MV-4-11 (cell line): ENCODE data around the gene KCNIP1.
A peak's percentile ranks its signal among the peaks of the same experiment; 100 is the strongest.

Experiments
- DNase-seq: peaks from one replicate; lab custom pipeline; 2025; lab: John Stamatoyannopoulos, UW

KCNIP1 gene

DNA sequence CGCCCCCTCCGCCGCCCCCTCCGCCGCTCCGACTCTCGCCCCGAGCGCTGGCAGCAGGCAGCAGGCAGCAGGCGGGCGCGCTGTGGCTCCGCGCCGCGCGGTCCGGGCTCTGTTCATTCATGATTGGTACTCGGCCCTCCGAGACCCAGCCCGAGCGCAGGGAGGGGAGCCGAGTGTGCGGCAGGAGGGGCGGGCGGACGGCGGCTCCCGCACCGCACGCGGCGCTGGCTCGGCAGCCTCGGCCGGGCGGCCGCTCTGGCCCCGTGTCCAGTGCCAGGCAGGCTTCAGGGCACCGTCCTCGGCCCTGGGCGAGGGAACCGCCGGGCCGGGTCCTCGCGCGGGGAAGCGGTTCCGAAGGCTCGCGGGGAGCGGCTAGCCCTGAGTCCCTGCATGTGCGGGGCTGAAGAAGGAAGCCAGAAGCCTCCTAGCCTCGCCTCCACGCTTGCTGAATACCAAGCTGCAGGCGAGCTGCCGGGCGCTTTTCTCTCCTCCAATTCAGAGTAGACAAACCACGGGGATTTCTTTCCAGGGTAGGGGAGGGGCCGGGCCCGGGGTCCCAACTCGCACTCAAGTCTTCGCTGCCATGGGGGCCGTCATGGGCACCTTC, at the start of gene KCNIP1:
Gene KCNIP1, plus strand, starts transcription at position 31 of the 607 bp plus-strand sequence.
- DNase-seq, result no peak

GRCh38 chr5:170463426-170463825, 40.4 kb upstream of the KCNIP1 start:
- no peak for DNase-seq

DNA sequence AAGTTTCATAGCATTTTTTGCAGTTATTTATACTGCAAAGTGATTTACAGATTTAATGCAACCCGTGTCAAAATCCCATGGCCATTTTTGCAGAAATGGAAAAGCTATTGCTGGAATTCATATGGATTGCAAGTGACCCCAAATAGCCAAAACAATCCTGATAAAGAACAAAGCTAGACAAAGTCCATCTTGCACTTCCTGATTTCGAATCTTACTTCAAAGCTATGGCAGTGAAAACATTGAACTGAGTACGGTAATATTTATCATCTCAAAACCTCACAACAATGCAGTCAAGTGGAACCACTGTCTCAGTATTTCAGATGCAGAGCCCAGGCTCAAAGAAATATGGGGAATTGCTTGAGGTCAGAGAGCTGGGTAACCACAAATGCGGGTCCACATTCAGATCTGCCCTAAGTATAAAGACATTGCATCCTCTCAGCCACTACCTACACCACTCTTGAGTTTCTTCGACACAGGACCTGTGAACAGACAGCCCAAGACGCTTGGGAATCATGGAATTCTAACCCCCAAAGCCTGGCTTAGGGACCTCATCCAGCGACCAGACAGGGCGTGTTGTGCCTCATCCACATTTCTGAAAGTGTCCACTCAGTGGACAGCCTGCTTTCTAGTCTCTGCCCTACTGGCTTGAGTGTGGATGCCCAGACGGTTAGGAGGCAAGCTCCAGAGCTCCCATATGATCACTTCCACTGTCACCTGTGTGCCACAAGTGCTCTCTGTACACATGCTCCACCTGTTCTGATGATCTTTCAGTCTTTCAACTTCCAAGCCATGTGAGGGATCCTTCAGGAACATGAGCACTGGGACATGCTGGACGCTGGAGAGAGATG, 39.3 kb upstream of the KCNIP1 start:
- no peak for DNase-seq

DNA sequence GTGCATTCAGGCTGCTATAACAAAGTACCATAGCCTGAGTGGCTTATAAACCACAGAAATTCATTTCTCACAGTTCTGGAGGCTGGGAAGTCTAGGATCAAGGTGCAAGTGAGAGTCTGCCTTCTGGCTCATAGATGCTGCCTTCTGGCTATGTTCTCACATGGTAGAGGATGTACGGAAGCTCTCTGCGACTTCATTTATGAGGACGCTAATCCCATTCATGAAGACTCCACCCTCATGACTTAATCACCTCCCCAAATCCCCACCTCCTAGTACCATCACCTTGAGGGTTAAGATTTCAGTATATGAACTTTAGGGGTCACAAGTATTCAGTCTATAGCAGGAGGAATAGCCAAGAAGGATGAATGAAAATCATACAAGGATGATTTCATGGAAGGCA, 37.3 kb upstream of the KCNIP1 start:
- no peak for DNase-seq

GRCh38 chr5:170466988-170467707, 36.7 kb upstream of the KCNIP1 start:
- peak; percentile 87 for DNase-seq

DNA sequence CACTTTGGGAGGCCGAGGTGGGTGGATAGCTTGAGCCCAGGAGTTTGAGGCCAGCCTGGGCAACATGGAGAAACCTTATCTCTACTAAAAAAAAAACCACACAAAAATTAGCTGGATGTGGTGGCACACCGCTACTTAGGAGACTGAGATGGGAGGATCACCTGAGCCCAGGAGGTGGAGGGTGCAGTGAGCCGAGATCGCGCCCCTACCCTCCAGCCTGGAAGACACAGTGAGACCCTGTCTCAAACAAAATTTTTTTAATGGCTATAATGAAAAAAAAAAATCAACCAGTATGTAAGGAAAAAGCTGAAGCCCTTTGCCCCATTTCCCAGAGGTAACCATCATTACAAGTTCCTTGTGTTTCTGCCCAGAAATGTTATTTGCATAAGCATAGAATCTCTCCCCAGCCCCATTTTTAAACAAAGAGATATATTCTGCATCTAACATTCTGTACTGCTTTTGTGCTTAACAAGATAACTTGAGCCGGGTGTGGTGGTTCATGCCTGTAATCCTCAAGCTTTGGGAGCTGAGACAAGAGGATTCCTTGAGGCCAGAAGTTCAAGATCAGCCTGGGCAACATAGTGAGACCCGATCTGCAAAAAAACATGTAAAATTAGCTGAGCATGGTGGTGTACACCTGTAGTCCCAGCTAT, 35.1 kb upstream of the KCNIP1 start:
- DNase-seq, result no peak

DNA sequence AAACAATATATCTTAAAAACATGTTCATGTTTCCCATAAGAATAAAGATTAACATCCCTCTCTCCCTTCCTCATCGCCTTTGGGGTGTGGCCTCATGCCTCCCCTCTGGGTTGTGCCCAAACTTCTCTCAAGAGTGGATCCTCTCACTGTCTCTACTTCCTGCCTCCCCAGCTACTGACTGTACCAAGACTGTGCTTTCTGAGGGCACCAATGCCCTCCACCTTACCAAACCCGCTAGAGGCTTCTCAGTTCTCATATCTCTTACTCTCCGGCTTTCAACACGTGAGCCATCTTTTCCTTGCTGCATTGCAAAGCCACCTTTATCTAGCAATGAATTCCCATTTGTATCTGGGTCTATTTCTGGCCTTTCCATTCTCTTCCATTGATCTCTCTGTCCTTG, 34.4 kb upstream of the KCNIP1 start:
- DNase-seq, result no peak

GRCh38 chr5:170470275-170470674, 33.5 kb upstream of the KCNIP1 start:
- DNase-seq, result no peak

DNA sequence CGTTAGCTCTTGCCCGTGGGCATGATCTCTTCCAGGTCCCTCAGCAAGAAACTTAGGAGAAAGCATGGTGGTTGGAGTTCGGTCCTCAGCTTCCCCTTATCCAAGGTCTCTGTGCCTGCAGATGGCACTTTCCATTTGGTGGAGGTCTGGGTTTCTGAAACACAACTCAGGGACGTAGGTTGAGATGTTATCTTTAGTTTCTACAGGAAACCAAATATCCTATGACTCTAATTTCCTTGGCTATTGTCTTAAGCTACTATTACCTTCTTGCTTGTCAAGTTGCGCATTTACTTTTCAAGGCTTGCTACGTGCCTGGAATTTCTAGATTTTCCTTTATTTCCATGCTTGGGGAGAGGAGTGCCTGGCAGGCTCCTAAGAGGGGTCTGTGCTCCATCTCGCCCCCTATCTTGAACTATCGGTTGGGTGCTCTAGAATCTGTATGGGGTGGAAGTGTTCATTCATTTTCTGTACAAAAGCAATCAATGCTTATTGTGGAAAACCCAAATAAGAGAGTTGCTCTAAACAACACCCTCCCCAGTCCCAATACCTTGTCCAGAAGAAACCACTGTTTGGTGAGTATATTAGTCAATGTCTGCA, 32.9 kb upstream of the KCNIP1 start:
- DNase-seq, result no peak

GRCh38 chr5:170471551-170472178, 32.2 kb upstream of the KCNIP1 start:
- peak; percentile 54 for DNase-seq

DNA sequence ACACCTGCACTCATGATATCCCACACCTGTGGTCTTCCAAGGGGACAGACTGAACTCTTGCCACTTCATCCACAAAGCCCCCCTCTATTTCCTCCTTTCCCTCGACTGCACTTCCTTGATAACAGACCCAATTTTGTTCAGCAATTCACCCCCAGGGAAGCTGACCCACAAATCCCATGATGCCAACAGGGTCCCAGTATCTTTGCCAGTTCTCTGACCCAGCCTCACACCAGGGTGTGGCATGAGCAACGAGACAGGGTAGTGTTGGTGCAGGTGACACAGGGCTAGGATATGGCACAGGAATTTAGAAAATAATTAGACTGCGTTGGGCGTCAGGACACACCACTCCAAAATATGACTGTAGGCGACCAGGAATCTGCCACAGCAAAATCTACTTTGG, 30.2 kb upstream of the KCNIP1 start:
- DNase-seq, result no peak

DNA sequence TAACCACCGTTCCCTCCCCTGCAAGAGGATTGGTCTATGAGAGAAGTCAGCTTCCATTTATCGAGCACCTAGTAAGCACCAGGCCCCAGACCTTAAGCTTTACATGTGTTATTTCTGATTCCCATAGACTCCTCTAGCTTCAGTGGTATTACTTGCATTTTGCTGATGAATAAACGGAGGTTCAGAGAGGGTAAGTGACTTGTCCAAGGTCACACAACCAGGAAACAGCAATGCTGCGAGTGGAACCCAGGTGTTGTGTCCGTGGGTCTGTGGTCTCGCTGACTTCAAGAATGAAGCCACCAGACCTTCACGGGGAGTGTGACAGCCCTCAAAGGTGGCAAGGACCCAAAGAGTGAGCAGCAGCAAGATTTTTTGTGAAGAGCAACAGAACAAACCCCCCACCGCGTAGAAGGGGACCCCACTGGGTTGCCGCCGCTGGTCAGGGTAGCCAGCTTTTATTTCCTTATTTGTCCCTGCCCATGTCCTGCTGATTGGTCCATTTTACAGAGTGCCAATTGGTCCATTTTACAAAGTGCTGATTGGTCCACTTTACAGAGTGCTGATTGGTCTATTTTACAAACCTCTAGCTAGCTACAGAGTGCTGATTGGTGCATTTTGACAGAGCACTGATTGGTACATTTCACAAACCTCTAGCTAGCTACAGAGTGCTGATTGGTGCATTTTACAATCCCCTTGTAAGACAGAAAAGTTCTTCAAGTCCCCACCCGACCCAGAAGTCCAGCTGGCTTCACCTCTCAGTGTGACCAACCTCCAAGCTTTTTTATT, 29.1 kb upstream of the KCNIP1 start:
- peak; percentile 27 for DNase-seq

DNA sequence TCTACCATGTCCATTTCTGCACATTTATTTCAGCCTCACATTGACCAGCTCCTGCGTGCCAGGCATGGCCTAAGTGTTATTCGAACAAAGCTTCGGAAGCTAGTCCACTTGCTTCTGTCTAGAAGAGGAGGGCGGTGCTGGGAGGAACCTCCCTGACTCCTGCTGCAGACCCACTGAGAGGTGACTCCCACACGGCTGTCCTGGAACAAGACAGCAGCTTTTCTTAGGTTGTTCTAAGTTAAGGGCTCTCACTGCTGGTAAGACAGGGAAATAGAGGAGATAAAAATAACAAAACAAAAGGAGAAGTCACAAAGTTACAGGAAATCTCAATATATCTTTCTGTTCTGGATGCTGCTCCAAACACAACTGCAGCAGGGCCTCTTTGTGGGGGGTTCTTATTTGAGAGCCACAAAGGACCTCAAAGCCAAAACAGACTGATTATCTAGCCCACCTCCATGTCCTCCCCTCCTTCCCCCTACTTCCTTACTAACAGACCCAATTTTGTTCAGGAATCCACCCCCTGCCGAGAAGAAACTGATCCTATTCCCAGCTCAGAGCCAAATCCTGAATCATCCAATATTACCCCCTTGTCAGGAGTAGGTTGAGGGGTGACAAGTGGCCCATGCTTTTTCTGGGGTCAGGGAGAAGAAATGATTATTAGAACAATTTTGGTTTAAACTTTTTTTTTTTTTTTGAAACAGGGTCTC, 28.4 kb upstream of the KCNIP1 start:
- peak; percentile 87 for DNase-seq

DNA sequence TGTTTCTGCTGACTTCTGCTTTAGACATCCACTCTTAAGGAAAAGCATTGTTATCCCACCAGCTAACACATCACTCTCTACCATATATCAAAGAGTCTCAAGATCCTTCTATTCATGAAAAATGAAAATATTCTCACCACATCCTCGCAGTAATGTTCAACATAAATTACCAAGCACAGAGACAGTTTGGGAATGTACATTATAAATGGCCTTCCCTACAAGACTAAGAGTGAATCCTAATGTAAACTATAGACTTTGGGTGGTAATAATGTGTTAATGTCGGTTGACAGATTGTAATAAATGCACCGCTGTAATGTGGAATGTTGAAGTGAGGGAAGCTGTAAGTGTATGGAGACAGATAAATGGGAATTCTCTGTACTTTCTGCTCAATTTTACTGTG, 27.1 kb upstream of the KCNIP1 start:
- no peak for DNase-seq

GRCh38 chr5:170477906-170478305, 25.9 kb upstream of the KCNIP1 start:
- DNase-seq, result no peak

DNA sequence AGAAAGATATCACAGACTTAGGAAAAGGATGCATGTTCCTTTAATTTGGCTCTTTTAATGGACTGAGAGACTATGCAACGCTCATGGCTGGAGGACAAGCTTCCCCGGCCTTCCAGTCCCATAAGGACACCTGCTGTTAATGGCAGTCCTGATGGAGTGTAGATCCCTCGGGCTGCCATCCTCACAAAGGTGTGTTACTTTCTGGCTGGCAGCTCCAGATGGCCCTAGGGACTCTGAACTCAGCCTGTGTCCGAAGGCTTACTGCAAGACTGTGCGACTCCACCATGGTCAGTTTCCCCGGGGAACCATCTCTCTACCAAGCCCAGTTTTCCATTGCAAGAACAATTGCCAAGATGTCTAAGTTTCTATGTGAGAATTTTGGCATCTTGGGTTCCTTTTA, 25.5 kb upstream of the KCNIP1 start:
- DNase-seq, result no peak

DNA sequence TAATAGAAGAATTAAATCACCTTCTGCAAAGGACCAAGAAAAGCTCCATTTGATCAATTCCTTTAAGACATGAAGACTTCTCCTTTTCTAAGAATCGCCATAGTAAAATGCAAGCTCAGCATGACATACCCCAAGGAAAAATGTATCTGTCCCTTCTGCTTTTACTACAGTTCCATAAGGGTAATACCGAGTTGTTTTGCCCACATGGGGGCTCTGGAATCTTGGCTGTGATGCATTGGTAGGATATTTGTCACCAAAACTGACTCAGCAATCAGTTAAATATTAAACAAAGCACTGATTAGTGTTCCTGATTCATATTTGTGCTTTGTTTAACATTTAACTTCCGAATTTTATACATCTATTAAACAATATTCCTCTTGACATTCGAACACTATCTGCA, 24.3 kb upstream of the KCNIP1 start:
- peak; percentile 11 for DNase-seq

DNA sequence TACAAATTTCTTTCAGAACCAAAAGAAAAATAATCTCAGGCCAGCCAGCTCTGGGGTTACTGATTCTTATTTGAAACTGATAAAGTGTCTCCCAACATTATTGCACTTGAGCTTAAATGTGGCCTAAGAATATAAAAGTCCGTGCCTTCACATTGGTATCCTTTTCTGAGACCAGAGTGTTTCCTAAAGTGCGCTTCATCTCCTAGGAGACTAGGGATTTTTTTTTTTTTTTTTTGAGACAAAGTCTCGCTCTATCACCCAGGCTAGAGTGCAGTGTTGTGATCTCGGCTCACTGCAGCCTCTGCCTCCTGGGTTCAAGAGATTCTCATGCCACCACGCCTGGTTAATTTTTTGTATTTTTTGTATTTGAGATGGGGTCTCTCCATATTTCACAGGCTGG, 23.6 kb upstream of the KCNIP1 start:
- no peak for DNase-seq

DNA sequence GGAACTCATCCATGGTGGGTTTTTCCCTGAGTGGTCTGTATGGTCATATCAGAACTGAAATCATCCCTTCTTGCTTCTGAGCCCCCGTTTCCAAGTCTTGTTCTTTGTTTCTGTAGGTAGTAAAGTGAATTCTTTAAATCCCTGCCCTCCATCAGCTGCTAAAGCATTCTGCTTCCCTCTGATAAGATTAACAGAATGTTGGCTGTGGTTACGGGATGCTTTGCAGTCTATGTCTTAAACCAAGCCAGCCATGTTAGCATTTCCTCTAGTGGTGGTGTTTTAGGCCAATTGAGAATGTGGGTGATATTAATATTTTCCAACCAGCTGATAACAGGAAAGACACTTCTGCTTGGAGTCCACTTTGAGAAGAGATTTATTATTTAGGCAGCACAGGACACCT, 22.0 kb upstream of the KCNIP1 start:
- no peak for DNase-seq

- no peak for DNase-seq
Measured at GRCh38 chr5:170482511-170482910, 21.3 kb upstream of the KCNIP1 start.
